GM12875 (cell line): ENCODE results near the gene CTSG.
"Not testable (repeated sequence)": the region's sequence is repeated elsewhere in the genome, so short reads cannot be mapped to it uniquely, and the experiment has no call there.

Source experiments
- H3K4me3 ChIP-seq: one replicate; pipeline ENCODE4 v1.5.1; 2011; ENCODE audit warnings: low read depth, low read length, control low read depth
- TF ChIP-seq, protein P1 (sequence below): IDR thresholded peaks from 2 replicates; pipeline ENCODE4 v1.5.1; 2011; ENCODE audit warnings: low read depth, mild to moderate bottlenecking, control low read depth, inconsistent platforms, low read length, moderate library complexity, borderline replicate concordance; ENCODE audit not compliant: insufficient read depth

The CTSG gene

DNA sequence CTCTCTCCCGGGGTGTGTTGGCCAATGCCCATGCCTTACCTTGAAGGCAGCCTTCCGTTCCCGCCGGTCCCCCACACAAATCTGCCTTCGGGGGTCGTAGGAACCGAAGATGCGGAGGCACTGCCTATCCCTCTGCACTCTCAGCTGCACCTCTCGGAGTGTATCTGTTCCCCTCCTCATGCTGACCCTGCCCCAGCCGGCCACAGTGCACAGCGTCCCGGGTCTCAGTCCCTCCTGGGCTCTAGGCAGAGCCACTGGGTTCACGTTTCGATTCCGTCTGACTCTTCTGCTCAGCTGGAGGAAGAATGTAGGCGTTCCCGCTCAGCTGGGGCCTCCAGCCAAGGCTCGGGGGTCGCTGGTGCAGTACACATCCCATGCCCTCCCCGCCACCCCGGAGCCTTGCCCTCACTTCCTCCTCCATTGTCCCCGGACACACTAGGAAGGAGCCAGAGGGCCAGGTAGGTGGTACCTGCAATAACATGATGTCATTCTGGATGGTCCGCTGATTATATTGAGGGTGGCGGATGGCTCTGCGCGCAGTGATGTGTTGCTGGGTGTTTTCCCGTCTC is 1.8 kb downstream of the CTSG start:
- TF ChIP-seq, protein P1, sequence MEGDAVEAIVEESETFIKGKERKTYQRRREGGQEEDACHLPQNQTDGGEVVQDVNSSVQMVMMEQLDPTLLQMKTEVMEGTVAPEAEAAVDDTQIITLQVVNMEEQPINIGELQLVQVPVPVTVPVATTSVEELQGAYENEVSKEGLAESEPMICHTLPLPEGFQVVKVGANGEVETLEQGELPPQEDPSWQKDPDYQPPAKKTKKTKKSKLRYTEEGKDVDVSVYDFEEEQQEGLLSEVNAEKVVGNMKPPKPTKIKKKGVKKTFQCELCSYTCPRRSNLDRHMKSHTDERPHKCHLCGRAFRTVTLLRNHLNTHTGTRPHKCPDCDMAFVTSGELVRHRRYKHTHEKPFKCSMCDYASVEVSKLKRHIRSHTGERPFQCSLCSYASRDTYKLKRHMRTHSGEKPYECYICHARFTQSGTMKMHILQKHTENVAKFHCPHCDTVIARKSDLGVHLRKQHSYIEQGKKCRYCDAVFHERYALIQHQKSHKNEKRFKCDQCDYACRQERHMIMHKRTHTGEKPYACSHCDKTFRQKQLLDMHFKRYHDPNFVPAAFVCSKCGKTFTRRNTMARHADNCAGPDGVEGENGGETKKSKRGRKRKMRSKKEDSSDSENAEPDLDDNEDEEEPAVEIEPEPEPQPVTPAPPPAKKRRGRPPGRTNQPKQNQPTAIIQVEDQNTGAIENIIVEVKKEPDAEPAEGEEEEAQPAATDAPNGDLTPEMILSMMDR, result no peak
- no peak overlapping the region for H3K4me3 ChIP-seq

DNA sequence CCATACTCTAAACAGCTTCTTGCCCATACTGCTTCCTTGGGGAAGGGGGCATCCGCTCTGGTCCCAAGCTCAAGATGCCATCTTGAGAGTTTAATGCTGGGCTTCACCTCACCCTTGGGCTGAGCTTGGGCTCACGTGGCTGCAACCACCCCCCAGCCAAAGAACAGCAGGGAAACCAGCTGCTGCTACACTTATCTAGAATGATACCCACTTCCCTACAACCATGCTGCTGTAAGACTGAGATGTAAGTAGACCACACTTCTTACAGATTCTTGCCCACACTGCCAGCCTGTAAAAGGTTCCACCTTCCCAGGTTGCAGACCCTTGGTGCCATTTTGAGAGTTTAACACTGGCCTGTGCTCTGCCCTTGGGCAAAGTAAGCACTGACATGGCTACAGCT is 9.7 kb downstream of the CTSG start:
- TF ChIP-seq, protein P1, result no peak
- no peak overlapping the region for H3K4me3 ChIP-seq

DNA sequence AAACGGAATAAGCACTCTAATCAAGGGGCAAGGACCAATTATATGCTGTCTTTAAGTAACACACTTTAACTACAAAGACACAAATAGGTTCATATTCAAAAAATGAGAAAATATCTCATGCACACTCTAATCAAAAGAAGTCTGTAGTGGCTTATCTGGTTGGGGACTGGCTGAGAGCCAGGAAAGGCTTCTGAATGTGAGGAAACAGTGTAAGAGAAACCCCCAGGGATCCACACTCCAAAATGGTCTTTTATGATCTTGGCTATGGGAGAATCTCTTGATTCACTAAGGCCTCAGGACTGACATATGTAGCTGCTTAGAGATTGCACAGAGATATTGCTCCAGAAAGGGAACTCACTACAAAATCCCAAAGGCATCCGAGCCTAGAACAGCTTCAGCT is 10.3 kb downstream of the CTSG start:
- H3K4me3 ChIP-seq, result no peak overlapping the region
- TF ChIP-seq, protein P1, result no peak

DNA sequence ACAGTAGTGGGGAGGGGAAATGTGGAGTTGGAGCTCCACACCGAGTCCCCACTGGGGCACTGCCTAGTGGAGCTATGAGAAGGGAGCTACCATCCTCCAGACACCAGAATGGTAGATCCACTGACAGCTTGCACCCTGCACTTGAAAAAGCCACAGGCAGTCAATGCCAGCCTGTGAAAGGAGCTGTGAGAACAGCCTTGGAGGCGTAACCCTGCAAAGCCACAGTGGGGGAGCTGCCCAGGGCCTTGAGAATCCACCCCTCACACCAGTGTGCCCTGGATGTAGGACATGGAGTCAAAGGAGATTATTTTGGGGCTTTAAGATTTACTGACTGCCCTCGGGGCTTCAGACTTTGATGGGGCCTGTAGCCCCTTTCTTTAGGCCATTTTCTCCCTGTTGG is 12.5 kb downstream of the CTSG start:
- TF ChIP-seq, protein P1, result no peak

DNA sequence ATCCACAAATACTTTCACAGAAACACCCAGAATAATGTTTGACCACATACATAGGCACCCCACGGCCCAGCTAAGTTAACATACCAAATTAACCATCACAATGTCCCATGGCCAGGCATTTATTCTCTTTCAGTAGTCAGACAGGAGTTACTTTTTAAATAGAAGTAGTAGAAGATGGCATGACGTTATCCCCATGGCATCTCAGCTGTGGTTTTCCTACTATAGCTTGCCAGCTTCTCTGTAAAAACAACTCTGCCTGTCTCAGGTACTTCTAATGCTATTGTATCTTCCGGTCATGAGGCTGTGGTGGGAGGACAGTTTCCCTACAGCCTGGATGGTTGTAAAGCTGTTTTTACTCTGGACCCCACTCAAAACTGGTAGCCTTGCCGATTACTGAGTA is 19.3 kb downstream of the CTSG start:
- no peak overlapping the region for H3K4me3 ChIP-seq
- TF ChIP-seq, protein P1, result no peak

More for the DNA sequence above, 12.5 kb downstream of the CTSG start:
- H3K4me3 ChIP-seq, result no peak overlapping the region

DNA sequence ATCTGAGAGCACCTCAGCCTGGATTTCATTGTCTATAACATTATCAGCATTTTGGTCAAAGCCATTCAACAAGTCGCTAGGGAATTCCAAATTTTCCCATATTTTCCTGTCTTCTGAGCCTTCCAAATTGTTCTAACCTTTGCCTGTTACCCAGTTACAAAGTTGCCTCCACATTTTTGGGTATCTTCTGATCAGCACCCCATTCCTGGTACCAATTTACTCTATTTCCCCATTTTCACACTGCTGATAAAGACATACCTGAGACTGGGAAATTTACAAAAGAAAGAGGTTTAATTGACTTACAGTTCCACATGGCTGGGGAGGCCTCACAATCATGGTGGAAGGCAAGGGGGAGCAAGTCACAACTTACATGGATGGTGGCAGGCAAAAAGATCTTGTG is 27.0 kb downstream of the CTSG start:
- H3K4me3 ChIP-seq, result not testable (repeated sequence)

DNA sequence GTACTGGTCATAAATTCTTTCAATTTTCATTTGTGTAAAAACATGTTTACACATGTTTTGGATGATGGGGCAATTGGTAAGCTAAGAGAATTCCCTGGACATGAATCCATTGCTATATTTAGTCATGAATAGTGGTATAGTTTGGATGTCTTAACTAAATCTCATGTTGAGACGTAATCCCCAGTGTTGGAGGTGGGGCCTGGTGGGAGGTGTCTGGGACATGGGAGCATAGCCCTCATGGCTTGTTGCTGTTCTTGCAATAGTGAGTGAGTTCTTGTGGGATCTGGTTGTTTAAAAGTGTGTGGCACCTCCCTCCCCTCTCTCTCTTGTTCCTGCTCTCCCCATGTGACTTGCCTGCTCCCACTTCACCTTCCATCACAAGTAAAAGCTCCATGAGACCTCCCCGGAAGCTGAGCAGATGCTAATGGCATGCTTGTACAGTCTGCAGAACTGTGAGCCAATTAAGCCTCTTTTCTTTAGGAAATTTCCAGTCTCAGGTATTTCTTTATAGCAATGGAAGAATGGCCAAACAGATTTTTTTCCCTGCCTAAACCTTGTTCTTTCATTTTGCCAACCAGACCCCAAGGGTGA is 33.6 kb downstream of the CTSG start:
- no peak overlapping the region for H3K4me3 ChIP-seq
- TF ChIP-seq, protein P1, result no peak
